GM19455 (cell line): ENCODE results near the gene IL21R.
"Not testable (repeated sequence)": the region's sequence is repeated elsewhere in the genome, so short reads cannot be mapped to it uniquely, and the experiment has no call there.

Experiments used
- ATAC-seq: cut with Tn5 transposase; IDR thresholded peaks from one replicate; pipeline ENCODE4 v1.9.1; 2021; ENCODE audit not compliant: unreplicated experiment

The IL21R gene

DNA sequence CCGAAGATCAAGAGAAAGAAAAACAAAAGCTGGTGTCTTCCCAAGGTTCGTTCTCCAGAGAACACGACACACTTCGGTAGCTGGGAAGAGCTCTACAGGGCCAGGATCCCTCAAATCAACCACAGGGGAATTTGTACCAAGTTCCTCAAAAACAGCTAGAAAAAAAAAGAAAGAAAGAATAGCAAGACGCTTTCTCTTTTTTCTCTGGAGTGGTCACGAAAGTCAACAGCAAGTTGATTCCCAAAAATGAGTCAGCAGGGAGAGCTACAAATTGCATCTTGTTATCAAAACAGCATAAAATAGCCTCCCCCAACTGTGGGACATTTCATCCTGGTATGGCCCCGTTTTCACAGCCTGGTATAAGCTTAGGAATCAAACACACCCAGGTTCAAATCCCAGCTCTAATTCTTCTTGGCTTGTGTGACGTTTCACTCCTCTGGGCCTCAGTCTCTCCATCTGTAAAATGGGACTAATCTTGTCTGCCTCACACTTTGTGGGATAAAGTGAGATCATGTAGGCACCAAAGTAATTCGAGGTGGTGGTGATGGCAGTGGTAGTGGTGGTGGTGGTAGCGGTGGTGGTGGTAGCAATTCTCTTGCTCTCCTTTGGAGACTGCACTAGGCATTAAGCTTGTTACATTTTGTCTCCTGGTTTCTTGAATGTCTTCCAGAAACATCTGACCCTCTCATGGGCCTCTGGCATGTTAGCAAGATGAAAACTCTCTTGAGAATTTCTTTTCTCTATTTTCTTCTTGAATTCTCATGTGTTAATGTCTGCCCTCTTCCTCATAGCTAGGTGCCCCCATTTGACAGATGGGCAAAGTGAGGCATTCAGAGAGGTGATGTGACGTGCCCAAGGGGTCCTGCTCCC lies 988 bp upstream of the IL21R start:
- ATAC-seq, result no peak

DNA sequence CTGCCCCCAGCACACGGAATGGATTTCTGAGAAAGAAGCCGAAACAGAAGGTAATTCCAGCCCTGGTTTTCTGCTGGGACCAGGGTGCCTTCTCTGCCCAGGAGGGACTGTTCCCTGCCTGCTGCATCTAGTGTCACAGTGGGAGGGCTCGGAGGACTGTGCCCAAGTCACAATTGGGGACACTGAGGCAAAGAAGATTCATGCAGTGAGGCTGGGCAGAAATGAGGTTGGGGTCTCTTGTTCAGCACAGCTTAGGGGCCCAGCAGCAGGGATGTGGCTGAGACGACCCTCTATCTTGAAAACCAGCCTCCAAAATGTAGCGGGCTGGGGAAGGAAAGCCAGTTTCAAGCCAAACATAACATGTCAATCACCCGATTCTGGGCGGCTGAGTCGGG lies 592 bp downstream of the IL21R start:
- no peak for ATAC-seq

DNA sequence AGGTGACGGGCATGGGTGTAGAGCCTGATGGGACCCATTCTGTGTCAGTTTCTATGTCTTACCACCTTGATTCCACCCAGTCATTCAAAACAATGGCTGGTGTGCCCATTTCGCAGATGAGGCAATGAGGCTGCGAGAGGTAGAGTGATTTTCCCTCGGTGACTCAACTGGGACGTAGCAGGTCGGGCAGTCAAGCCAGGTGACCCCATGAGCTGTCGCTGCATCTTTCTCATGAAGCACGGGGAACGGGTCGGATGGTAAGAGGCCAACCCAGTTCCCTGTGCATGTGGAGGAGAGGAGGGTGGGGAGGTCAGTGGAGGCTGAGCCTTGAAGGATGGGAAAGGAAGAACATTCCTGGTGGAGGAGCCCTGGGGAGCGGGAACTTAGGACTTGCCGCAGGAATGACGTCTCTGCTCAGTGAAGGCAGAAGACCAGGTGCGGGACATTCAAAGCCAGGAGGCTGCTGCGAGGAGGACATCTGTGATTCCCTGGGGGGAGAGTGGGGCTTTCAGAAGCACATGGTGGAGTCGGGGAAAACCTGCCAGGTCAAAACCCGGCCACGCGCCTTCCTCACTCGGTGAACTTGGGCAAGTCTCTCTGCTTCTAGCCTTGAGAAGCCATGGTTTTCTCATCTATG lies 1.1 kb downstream of the IL21R start:
- no peak for ATAC-seq

DNA sequence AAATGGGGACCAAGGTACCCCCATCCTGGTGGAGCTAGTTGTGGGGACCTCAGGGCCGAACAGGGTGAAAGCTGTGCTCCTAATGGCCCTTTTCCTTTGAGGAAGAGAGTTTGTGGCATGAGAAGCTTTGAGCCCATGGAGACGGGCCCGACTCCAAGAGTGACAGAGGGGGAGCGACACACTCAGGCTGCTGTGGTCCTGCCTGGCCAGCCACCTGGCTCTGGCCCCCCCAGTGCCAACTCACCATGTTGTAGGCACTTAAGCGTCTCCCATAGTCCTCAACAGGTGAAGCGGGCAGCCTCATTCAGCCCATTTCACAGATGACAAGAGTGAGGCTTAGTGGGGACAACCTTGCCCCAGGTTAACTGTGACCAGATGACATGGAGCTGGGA lies 1.6 kb downstream of the IL21R start:
- ATAC-seq, result no peak

DNA sequence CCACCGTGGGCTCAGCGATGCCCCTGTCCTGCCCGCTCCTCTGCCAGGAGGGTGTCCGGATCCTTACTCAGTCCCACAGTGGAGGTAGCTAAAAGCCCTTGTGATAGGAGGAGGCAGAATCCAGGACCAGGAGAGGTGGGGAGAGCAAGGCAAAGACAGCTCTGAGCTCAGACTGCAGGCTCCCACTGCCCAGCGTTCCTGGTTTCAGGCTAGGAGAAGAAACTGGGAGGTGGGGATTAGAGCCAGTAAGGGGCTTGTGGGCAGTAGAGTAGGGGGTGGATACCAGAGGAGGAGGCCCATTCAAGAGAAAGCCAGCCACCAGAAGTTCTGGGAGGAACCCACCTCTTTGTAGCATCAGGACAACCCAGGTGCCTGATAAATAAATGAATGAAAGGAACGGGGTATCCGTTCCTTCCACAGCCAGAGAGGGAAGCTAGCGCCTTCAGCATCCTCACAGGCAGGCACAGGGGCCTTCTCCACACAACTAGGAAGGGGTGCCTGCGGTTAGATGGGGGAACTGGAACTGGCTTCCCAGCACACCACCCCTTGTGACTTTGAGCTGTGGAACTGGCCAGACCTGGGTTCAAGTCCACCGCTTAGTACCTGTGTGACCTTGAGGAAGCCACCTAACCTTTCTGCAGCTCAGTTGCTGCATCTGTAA lies 2.3 kb downstream of the IL21R start:
- no peak for ATAC-seq

DNA sequence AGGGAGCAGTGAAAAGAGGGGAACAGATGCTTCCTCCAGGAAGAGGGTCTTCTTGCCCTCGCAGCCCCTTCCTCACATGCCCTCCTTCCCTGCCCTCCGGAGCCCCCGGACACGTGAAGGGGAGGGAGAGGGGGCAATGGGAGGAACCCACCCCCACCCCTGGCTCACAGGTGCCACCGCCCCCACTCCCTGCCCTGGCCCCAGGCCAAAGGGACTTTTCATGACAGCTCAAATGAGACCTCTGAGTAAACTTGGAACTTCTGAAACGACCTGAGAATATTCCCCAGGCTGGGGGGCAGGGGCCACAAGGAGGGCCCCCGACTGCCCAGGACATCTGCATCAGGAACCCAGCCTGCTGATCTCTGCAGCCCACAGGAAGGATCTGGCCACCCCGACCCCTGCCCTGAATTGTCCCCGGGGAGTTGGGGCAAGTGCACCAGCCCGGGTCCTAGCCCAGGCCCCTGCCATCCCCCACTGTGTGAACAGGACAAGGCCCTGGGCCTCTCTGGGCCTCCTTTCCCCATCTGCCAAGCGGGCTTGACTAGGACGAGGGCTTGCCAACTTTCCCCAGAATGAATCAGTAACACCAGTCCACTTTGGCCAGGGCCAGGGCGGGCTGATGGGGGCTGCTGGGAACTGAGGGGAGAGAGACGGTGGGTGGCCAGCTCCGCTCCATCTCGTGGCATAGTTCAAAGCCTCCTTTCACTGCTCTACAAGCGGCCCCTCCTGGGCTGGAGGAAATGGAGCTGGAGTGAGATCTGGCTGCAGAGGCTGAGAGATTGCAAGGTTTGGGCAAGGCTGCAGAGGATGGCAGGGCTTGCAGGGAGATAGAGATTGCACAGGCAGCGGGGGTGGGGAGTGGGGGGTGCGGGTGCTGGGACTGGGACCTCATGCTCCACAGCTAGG lies 3.8 kb downstream of the IL21R start:
- no peak for ATAC-seq

DNA sequence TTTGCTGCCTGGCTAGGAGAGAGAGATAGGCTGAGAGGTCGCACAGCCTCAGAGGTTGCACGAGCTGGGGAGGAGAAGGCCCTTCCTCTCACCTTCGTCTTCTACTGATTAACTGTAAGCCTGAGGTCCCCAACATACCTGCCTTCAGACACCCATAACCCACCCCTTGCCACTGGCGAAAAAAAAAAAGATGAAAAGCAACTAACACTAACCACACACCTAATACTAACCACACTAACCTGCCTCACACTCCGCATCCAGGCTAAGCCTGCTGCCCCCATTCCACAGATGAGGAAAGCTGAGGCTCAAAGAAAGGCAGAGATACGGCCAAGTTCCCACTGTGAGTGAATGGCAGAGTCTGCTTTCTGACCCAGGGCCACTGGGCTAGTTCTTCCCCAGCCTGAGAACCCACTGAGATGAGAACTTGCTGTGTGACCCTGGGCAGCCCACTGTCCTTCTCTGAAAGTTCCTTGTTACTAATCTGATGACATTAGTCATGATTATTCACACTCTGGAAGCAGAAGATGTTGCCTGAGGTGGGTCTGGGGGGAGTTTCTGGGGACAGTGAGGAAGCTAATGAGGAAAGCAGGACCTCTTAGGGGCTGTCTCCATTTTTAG lies 4.6 kb downstream of the IL21R start:
- no peak for ATAC-seq

DNA sequence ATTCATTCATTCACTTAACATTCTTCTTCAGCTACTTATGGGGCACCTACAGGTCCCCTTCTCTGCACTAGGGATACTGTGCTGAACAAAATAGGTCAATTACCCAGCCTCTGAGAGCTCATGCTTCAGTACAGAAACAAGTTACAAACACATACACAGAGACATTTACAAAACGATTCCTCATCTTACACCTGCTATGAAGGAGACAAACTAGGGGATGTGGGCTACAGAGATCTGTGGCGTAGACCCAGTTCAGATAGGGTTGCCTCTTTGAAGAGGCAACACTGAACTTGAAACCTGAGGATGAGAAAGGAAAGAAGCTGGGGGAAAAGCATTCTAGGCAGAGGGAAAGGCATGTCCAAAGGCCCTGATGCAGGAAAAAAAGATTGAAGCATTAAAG lies 5.2 kb downstream of the IL21R start:
- no peak for ATAC-seq

DNA sequence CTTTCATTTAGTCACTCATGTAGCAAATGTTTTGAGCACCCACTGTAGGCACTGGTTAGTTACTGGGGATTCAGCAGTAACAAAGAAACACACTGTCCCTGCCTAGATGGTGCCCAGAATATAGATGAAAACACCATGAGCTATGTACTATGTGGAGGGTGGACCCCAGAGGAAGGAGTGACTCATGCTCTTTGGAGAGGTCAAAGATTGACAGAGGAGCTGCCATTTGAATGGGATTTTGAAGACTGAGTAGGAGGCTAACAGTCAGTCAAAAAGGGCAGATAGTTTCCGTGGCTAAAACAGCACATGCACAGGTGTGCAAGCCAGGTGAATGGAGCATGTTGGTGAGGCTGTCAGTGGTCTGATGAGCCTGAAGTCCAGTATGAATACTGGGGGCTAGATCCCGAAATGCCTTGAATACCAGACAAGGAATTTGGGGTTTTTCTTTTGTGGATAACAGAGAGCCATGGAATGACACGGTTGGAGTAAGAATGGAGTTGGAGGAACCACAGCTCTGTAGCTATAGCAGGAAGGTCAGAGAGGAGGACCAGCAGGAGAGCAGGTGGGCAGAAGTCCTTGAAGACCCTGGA lies 6.1 kb downstream of the IL21R start:
- ATAC-seq, result peak; percentile 30

DNA sequence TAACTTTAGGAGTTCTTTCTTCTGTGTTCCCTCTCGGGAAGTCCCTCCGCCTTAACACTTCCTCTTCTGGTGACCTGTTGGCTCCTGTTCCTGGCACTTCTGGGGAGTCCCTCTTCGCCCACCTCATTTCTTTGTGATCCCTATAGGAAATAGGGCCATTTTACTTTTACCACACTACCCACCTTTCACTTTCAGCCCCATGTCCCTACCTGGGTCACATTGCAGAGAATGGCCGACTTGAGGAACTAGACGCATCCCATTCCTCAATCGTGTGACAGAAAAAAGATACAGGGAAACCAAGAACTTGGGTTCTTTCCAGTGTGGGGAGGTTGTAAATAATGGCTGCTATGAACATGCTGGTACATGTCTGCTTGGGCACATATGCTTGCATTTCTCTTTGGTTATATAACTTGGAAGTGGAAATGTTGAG lies 6.6 kb downstream of the IL21R start:
- ATAC-seq, result no peak

DNA sequence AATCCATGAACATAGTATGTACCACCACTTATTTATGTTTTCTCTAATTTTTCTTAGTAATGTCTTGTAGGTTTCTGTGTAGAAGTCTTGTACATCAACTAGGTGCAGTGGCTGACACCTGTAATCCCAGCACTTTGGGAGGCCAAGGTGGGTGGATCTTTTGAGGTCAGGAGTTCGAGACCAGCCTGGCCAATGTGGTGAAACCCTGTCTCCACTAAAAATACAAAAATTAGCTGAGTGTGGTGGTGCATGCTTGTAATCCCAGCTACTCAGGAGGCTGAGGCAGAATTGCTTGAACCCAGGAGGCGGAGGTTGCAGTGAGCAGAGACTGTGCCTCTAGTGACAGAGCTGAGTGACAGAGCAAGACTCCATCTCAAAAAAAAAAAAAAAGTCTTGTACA lies 8.0 kb downstream of the IL21R start:
- ATAC-seq, result not testable (repeated sequence)

DNA sequence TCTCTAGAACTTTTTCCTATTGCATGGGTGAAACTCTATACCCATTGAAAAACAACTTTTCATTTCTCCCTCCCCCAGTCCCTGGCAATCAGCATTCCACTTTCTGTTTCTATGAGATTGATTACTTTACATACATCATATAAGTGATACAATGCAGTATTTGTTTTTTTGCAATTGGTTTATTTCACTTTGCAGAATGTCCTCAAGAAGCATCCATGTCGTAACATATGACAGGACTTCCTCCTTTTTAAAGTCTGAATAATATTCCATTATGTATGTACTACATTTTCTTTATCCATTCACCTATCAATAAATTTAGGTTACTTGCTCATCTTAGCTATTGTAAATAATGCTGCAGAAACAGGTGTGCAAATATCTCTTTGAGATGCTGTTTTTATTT lies 8.8 kb downstream of the IL21R start:
- ATAC-seq, result no peak

DNA sequence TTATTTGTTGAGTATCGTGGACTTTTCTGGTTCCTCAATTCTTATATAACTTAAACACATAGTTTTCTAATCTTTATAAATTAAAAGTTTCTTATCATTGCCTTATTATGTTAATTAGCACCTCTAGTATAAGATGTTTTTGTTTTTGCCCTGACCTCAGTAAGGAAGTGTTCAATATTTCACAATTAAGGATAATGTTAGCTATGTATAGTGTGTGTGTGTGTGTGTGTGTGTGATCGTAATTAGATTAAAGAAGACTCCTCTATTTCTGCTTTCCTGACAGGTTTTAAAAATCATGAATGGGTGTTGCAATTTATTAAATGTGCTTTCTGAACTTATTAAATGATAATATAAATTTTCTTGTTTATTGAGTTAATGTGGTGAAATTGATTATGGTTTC lies 12.0 kb downstream of the IL21R start:
- no peak for ATAC-seq

DNA sequence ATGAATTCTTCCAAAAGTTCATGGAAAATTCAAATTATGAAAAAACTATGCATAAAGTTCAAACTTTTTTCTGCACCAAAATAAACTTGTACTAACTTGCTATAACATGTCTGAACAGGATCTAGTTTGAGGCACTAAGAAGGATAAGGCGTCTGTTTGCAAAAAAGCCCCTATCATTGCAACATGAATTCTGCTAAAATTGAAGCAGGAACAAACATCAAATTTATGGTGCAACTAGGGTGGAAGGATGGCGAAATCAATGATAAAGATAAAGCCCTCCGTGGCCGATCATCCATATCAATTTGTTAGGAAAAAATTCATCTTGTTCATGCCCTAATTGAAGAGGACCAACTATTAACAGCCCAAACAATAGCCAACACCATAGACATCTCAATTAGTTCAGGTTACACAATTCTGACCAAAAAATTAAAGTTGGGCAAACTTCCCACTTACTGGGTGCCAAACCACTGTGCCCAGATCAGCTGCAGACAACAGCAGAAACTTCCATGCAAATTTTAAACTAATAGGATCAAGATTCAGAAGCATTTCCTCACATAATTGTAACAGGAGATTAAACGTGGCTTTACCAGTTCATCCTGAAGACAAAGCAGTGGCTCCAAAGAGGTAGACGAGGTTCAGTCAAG lies 12.9 kb downstream of the IL21R start:
- no peak for ATAC-seq

DNA sequence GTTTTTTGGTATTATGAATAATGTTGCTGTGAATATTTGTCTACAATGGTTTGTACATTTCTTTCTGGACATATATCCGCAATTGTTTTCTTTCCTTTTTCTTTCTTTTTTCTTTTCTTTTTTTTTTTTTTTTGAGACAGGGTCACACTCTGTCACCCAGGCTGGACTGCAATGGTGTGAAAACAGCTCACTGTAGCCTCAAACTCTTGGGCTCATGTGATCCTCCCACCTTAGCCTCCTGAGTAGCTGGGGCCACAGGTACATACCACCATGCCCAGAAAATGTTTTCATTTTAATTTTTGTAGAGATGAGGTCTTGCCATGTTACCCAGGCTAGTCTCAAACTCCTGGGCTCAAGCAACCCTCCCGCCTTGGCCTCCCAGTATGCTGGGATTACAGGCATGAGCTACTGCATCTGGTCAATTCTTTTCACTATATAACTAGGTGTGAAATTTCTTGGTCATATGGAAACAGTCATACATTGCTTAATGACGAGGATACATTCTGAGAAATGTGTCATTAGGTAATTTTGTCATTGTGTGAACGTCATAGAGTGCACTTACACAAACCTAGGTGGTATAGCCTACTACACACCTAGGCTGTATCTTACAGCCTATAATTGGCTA lies 15.2 kb downstream of the IL21R start:
- no peak for ATAC-seq

DNA sequence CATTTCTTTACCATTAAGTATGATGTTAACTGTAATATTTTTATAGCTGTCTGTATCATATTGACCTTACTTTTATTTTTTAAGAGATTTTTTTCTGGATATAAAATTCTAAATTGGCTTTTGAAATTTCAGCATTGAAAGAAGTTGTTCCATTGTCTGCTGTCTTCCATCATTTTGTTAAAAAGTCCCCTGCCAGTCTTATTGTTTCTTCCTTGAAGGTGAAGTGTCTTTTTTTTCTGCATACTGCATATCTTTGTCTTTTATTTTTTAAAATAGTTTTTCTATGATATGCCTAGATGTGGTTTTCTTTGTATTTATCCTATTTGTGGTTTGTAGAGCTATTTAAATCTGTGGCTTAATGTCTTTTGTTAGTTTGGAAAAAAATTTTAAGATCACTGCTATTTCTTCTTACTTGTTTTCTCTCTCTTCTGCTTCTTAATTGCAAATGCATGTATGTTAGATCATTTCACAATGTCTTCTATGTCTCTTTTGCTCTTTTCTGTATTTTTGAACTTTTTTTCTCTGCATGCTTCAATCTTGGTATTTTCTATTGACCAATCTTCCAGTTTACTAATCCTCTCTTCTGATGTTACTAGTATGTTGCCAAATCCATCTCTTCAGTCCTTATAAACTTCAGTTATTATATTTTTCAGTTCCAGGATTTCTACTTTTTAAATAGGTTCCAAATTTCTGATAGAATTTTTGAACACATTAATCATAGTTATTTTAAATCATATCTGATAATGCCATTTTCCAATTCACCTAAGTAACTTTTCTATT lies 20.2 kb downstream of the IL21R start:
- no peak for ATAC-seq

DNA sequence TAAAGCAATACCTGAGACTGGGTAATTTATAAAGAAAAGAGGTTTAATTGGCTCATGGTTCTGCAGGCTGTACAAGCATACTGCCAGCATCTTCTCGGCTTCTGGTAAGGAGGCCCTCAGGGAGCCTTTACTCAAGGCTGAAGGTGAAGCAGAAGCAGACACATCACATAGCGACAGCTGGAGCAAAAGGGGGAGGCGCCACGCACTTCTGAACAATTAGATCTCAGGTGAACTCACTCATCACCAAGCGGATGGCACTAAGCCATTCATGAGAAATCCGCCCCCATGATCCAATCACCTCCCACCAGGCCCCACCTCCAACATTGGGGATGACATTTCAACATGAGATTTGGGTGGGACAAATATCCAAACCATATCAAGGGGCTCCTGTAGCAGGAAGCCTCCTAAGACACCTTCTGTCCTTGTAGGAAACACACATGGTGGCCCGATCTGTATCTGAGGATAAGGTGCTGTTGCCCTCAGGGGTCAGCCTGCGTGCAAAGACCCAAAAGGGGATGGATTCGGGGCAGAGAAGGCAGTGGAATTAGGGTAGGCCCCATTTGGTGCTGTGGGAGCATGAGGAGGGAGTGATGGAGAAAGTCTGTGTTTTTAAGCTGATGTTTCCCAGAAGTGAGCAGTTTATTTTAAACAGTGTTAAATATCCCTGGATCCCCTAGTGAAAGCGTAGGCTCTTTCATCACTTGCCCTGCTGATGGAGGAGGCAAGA lies 23.0 kb downstream of the IL21R start:
- ATAC-seq, result no peak

DNA sequence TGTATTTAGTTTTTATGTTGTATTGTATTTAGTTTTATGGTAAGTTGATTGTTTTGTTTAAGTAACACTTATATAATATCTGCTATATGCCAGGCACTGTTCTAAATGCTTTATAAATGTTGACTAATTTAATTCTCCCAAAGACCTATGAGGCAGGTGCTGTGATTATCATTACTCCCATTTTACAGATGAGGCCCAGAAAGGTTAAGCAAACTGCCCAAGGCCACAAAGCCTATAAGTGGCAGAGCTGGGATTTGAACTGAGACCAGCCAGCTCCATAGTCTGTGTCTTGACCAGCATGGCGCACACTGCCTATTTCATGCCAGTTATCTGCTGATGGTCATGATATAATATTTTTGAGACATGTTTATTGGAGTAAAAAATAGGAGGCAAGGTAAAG lies 24.0 kb downstream of the IL21R start:
- no peak for ATAC-seq
